ENCODE results near the gene PGBD5.

PGBD5 gene

DNA sequence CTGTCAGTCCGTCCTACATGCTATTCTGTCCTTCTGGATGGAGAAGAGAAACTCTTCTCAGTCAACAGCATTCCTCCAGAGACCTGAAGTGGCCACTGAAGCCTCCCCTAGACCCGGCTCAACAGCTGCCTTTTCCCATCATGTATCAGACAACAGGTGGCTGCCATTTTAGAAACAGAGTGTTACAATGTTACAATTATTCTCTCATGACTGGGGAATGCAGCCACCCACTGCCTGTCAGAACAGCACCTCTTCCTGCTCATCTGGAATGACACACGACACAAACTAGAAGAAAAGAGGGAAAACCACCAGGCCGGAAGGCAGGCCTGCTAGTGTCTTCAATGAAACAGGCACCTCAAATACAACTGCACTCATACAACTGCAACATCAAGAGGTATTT, 105.3 kb downstream of the PGBD5 start:
- no peak for DNase-seq

- no peak for DNase-seq
Observed at GRCh38 chr1:230319014-230319747, 107.0 kb downstream of the PGBD5 start.

DNA sequence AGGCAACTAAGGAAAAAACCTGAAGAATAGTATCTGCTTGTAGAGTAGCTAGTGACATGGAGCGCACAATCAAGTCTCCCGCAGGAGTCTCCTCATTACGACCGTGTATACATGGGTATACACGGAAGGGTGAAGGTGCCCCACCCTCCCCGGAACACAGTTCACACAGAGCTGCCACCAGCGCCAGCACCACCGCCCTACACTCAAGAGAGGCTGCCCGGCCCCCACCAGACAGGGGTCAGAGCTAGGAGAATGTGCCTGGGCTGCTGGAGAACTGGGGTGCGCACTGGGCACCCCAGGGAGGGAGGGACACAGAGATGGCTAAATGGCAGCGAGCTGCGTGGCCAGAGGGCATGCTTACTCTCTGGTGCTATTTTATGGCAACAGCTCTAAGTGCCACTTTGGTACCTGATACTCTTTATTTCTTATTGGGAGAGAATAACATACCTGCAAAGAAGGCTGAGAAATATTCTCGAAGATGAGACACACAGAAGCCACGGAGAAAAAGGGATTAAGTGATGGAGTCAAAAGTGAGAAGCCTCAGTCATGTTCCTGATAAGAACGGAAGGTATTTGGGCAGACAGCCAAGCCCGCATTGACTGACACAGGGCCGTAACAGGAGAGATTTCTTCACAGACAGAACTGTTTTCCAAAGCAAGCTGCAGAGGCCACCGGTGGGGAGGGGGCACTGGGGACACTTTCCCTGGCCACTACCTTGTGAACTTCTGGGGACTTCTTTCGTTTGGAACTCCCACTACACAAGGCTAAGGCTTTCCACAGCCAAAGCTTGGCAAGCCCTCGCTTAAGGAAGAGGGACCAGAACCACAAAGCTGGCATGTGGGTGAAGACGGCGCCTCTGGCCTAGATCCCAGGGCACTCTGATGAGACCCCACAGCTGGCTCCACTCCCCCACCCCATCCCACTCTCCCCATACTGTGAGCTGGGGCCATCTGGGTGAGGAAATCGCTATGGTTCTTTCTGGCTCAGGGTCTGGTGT, 108.0 kb downstream of the PGBD5 start:
- no peak for DNase-seq

DNA sequence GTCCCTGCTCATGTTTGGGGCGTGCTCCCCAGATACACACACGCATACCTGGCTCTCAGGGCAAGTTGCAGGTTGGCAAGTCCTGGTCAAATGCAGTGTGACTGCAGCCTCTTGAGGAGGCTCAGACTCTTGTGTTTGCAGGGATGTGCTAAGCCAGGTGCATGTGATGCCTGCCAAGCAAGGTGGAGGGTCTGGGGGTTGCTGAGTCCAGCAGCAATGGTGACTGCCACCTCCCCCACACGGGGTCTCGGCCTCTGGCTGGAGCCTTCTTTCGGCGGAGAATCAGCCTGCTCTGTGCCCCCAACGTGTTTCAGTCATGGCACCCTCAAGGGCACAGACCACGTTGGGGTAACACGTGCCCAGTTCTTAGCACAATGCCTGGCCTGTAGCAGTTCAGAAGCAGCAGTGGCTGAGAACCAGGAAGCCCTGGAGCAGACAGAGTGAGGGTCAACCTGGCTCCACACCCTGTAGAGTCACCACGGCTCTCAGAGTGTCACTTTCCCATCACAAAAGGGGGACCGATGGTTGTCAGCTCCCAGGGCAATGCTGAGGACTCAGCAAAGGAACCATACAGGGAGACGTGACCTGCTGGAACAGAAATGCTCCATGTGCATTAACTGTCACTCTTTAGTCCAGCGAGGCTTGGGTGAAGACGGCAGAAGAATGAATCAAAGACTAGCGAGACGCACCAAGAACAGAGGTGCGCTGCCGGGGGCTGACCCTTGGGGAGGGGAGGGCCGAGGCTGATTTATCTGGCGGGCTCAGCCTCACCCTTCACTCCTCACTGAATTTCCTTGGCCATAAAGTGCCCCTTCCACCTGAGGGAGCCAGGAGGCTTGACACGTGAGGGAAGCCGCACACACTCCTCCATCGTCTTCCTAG, 109.0 kb downstream of the PGBD5 start:
- no peak for DNase-seq

DNA sequence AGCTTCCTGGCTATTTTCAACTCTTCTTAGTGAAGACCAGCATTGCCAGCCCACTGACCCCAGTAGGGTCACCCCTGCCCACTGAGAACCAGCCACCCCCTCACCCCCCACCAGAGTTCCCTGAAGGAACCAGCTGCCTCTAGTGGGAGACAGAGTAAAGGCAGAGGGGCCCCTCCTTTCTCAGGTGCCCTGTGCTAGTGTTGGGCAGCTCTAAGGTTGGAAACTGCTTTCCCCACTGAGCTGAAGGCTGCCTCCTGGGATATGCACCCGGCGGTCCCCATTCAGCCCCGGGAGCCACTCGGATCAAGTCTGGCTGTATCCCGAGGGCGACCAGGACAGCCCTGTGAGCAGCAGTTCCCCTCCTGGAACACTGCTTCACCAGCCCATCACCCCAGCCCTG, 111.0 kb downstream of the PGBD5 start:
- DNase-seq, result no peak

GRCh38 chr1:230314142-230314470, 112.0 kb downstream of the PGBD5 start:
- DNase-seq, result no peak

- DNase-seq, result no peak
Observed at GRCh38 chr1:230313453-230314141, 112.5 kb downstream of the PGBD5 start.

DNA sequence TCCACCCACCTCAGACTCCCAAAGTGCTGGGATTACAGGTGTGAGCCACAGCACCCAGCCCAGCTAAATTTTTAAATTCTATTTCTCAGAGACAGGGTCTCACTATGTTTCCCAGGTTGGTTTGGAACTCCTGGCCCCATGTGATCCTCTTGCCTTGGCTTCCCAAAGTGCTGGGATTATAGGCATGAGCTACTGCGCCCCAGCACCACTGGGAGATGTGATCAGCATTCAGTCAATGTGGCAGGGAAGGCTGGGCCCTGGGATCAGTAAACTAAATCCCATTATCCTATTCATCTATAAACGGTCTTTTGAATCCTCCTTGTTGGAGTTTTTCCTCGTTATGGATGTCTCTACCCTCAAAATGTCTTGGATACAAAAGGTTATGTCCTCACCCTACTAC, 113.5 kb downstream of the PGBD5 start:
- no peak for DNase-seq

DNA sequence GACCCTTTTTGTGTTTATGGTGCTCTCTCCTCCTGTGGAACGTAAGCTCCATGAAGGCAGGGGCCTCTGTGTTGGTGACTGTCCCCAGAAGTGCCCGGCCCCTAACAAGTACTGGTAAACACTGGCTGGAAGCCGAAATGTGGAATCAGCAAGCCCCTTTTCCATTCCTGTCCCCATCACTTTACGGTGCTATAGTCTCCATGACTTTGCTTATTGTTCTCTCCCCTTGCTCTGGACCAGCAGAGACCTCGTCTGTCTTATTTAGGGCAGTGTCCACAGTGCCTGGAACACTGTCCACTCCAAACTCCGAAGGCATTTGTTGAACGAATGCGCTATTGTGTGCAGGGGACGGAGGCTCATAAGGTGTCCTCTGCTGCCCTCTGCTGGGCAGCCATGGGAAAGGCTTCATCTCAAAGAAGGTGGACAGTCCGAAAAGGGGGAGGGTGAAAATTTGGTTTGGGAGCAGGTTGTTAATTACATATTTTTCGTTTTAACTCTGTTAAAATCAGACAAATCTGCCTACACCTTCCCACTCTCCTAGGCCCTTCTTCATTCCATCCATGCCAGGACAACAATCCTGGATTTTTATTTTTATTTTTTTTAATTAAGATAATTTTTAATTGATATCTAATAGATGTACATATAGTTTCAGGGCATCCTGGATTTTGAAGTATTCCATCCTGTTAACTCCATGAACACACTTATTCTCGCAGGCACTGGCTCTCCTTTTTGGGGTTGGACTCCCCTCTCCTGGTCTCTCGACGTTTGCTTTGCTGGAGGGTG, 115.6 kb downstream of the PGBD5 start:
- peak; percentile 36 to 53 for DNase-seq

- DNase-seq, result no peak
Observed at GRCh38 chr1:230309646-230310177, 116.4 kb downstream of the PGBD5 start.

- no peak for DNase-seq
Observed at GRCh38 chr1:230308821-230309220, 117.3 kb downstream of the PGBD5 start.

DNA sequence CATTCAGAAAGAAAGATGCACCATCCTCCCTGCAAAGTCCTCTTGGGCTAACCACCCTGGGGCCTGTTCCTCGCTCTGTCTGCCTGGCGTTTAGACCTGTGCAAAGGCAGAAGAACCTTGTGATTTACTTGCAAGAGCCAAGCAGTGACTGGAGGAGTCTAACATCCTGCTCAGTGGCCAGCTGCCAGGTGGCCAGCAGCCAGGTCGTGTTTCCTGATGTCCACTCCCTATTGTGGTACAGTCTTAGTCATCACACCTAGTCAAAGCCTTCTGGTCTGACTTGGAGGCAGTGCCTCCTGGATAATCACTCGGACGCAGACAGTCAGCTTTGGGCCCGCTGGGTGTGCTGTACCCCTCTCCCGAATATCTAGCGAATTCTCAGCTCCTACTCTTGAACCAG, 118.1 kb downstream of the PGBD5 start:
- no peak for DNase-seq

- DNase-seq, result no peak
Observed at GRCh38 chr1:230307213-230307612, 118.9 kb downstream of the PGBD5 start.

GRCh38 chr1:230306169-230306568, 120.0 kb downstream of the PGBD5 start:
- DNase-seq, result no peak

DNA sequence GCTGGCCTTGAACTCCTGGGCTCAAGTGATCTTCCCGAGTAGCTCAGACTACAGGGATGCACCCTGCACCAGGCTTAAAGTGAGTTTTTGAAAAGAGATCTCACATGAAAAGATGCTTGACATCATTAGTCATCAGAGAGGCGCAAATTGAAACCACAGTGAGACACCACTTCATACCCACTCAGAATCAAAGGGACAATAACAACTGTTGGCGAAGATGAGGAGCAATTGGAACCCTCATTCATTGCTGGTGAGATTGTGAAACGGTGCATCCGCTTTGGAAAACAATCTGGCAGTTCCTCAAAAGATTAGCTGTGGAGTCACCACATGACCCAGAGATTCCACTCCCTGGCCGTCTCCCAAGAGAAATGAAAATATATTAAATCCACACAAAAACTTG, 122.3 kb downstream of the PGBD5 start:
- DNase-seq, result no peak

GRCh38 chr1:230303069-230303468, 123.1 kb downstream of the PGBD5 start:
- no peak for DNase-seq

- DNase-seq, result no peak
Observed at GRCh38 chr1:230301822-230302221, 124.3 kb downstream of the PGBD5 start.

GRCh38 chr1:230301322-230301721, 124.8 kb downstream of the PGBD5 start:
- DNase-seq, result no peak

DNA sequence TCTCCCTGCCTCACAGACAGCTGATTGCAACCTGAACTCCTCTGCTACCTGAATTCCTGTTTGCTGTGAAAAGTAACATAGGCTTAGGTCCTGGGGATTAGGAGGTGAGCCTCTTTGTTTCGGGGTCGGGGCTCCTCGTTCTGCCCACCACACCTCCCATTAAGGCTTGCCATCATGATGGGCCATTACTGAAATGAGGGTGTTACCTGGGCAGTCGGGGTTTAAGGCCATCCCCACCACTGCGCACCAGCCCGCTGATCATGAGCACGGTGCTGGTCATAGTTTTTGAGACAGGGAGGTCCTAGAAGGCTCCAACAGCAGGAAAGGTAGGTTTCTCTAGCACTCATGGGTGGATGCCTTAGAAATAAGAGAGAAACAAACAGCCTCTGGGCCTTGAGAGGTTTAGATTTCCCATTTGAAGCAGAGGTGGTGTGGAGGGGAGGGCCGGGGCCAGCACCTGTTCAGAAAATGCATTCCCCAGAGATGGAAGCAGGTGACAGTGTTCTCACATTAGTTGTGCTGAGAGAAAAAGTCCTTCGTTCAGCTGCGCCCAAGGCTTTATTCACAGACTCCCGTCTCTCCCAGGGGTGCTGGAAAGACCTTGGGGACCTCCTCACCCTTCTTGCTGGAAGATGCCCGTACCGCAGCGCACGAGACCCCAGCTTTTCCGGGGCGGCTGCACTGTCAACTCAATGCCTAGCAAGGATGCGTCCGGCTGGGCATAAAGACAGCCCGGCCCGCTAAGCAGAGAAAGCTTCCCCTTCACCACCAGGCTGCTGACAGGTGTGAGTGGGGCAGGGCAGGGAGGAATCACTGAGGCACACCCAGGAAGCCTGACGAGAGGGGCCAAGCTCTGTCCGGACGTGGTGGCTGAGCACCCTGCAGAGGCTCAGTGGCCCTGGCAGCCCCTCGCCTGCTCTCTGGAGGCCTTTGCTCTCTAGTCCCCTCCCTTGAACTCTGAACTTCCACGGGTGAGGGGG, 125.5 kb downstream of the PGBD5 start:
- no peak for DNase-seq
